GM12878 (cell line): ENCODE results near the gene CCDC137. TPM values are rescaled to one million over a fixed set of nuclear protein-coding genes. Genes with fewer than 3 reads are reported as not detected.

Source experiments
- ATAC-seq: fragments of 200-7000 bp; cut with Tn5 transposase; 3 replicates; pipeline ENCODE4 v1.9.1; 2020; ENCODE audit warnings: mild to moderate bottlenecking, moderate library complexity
- BruUV-seq: library from RNA; stranded (reverse); fragments of 400-500 nt; replicated peaks from 2 replicates; lab custom pipeline; 2021; lab: Mats Ljungman, UMichigan
- CTCF ChIA-PET: fragments of 300-600 bp; sonication (Branson Sonifier 250); formaldehyde crosslinking; extraction: SDS; loops from one replicate; lab custom pipeline; 2021; ENCODE audit warnings: inconsistent platforms; lab: Yijun Ruan, JAX
- POLR2A ChIA-PET: fragments of 350-600 bp; formaldehyde crosslinking; extraction: SDS; loops from one replicate; lab custom pipeline; 2021; ENCODE audit warnings: inconsistent platforms; lab: Charles Lee
- RAD21 ChIA-PET: fragments of 300-600 bp; sonication (Branson Sonifier 250); formaldehyde crosslinking; loops from one replicate; lab custom pipeline; 2023; ENCODE audit warnings: antibody characterized with exemption; ENCODE audit not compliant: unreplicated experiment; lab: Charles Lee
- SMC1A ChIA-PET: fragments of 300-600 bp; sonication (Branson Sonifier 250); formaldehyde crosslinking; loops from one replicate; lab custom pipeline; 2023; ENCODE audit not compliant: unreplicated experiment, uncharacterized antibody; lab: Charles Lee
- DNase-seq: peaks from one replicate; pipeline ENCODE4 v3.0.0-alpha.2; 2011; ENCODE audit warnings: low read depth, low spot score
- FAIRE-seq: peaks from 3 replicates; lab custom pipeline; 2011; peaks lifted over from hg19 to GRCh38; lab: Jason Lieb, UNC
- H2AFZ ChIP-seq: 2 replicates; pipeline ENCODE4 v1.6.0; 2011; ENCODE audit warnings: low read depth, low read length, control low read depth; ENCODE audit not compliant: control insufficient read depth
- H3K27ac ChIP-seq: 2 replicates; pipeline ENCODE4 v1.5.1; 2011; ENCODE audit warnings: control low read depth; ENCODE audit not compliant: control insufficient read depth, insufficient read depth
- H3K27me3 ChIP-seq, 2 experiments: replicated peaks in 1 of 2; 2 replicates each; pipeline versions ENCODE4 v1.6.0 to v1.6.1; 2011; ENCODE audit warnings: low read length in 1 of 2; ENCODE audit not compliant: control insufficient read depth in 2 of 2, insufficient read depth in 2 of 2
- H3K36me3 ChIP-seq, 2 experiments: 2 replicates each; pipeline ENCODE4 v1.5.1; 2011; ENCODE audit warnings: low read length in 1 of 2; ENCODE audit not compliant: control insufficient read depth in 2 of 2, insufficient read depth in 2 of 2
- H3K4me1 ChIP-seq: 2 replicates; pipeline ENCODE4 v1.6.1; 2011; ENCODE audit warnings: mild to moderate bottlenecking, low read length, moderate library complexity, mixed read lengths; ENCODE audit not compliant: control insufficient read depth, insufficient read depth
- H3K4me2 ChIP-seq: 2 replicates; pipeline ENCODE4 v1.6.0; 2011; ENCODE audit warnings: control low read depth; ENCODE audit not compliant: control insufficient read depth, insufficient read depth
- H3K4me3 ChIP-seq: fragments of 200-600 bp; sonication (generic); 2 replicates; pipeline ENCODE4 v1.5.1; 2016
- H3K79me2 ChIP-seq: 2 replicates; pipeline ENCODE4 v1.6.0; 2011; ENCODE audit warnings: low read length; ENCODE audit not compliant: control insufficient read depth, insufficient read depth
- H3K9ac ChIP-seq: 2 replicates; pipeline ENCODE4 v1.8.0; 2011; ENCODE audit warnings: low read length, control low read depth, mixed read lengths; ENCODE audit not compliant: control insufficient read depth, insufficient read depth
- H3K9me3 ChIP-seq: replicated peaks from 3 replicates; pipeline ENCODE4 v1.5.1; 2011; ENCODE audit warnings: mild to moderate bottlenecking, low read length; ENCODE audit not compliant: control insufficient read depth, insufficient read depth
- H4K20me1 ChIP-seq: 2 replicates; pipeline ENCODE4 v1.6.0; 2011; ENCODE audit not compliant: control insufficient read depth, insufficient read depth
- BACH1 ChIP-seq: fragments of 450-650 bp; IDR thresholded peaks from 2 replicates; pipeline ENCODE4 v1.6.1; 2017; ENCODE audit warnings: mild to moderate bottlenecking, borderline replicate concordance
- CTCF ChIP-seq, 3 experiments: IDR thresholded peaks in 2 of 3; conservative IDR thresholded peaks in 1 of 3; 2 replicates each; pipeline ENCODE4 v1.5.1; 2011; ENCODE audit warnings: low read depth in 3 of 3, low read length in 3 of 3, mild to moderate bottlenecking in 3 of 3, control low read depth in 2 of 3, moderate library complexity in 2 of 3, inconsistent platforms in 1 of 3, mixed read lengths in 1 of 3; ENCODE audit not compliant: control insufficient read depth in 2 of 3, insufficient read depth in 1 of 3; ENCODE audit errors: extremely low read depth in 1 of 3
- IRF3 ChIP-seq: fragments of 450-650 bp; IDR thresholded peaks from 2 replicates; pipeline ENCODE4 v1.6.1; 2014; ENCODE audit warnings: mild to moderate bottlenecking
- LARP7 ChIP-seq: fragments of 450-650 bp; IDR thresholded peaks from 2 replicates; pipeline ENCODE4 v1.6.1; 2017; ENCODE audit warnings: mild to moderate bottlenecking
- NKRF ChIP-seq: fragments of 450-650 bp; conservative IDR thresholded peaks from 2 replicates; pipeline ENCODE4 v1.6.1; 2017; ENCODE audit warnings: mild to moderate bottlenecking, moderate library complexity
- ZNF622 ChIP-seq: fragments of 450-650 bp; IDR thresholded peaks from 2 replicates; pipeline ENCODE4 v1.6.1; 2017; ENCODE audit warnings: mild to moderate bottlenecking, inconsistent platforms
- WGBS: methylation state at CpG from one replicate; pipeline ENCODE4 v1.1.6; 2016; ENCODE audit warnings: low lambda C conversion rate; ENCODE audit not compliant: insufficient replicate concordance, insufficient coverage; ENCODE audit errors: missing lambda C conversion rate; 5-methylcytosine and 5-hydroxymethylcytosine counted together
- in situ Hi-C: fragments of 300-500 bp; cut with MboI; formaldehyde crosslinking; loops from 9 replicates; pipeline ENCODE4 v1.14.3; 2018; ENCODE audit warnings: mixed read lengths
- intact Hi-C: fragments of 100-400 bp; cut with micrococcal nuclease; formaldehyde crosslinking; loops from one replicate; pipeline ENCODE4 v1.14.2; 2022; ENCODE audit not compliant: unreplicated experiment
- polyA plus RNA-seq, 11 experiments: library from polyadenylated mRNA; depleted of rRNA in 4 of 11; unstranded in 6 of 11; stranded (reverse) in 5 of 11; fragments of >200 nt; fragmentation: Nextera tagmentation in 4 of 11; fragmentation: Illumina TruSeq in 1 of 11; extraction: Ambion mirVana in 4 of 11; extraction: Trizol in 1 of 11; gene quantifications; 1 replicate in 1 of 11; 2 replicates in 10 of 11; pipeline versions ENCODE4 v1.2.1 to v1.2.3, GENCODE V29; 2011 to 2016; ENCODE audit warnings: inconsistent platforms in 2 of 11, missing spikeins in 2 of 11, low read depth in 1 of 11
- total RNA-seq, 4 experiments: library from RNA; depleted of rRNA in 3 of 4; stranded (reverse); fragments of >200 nt in 3 of 4; fragmentation: Illumina TruSeq in 1 of 4; extraction: Trizol in 1 of 4; gene quantifications; 2 replicates each; pipeline versions ENCODE4 v1.2.1 to v1.2.3, GENCODE V29; 2013 to 2021
- TF ChIP-seq, protein P1 (sequence below): IDR thresholded peaks from 2 replicates; pipeline ENCODE4 v1.6.1; 2011; ENCODE audit warnings: low read depth, mild to moderate bottlenecking, low read length, moderate library complexity, borderline replicate concordance; ENCODE audit errors: extremely low read depth

Gene CCDC137
- total and polyA plus RNA-seq, 10 of the 15 experiments (the other 5 are each of a cell fraction or from before 2014, with no cell fraction given): 2.2 to 45.4 (median 22.1) TPM

DNA sequence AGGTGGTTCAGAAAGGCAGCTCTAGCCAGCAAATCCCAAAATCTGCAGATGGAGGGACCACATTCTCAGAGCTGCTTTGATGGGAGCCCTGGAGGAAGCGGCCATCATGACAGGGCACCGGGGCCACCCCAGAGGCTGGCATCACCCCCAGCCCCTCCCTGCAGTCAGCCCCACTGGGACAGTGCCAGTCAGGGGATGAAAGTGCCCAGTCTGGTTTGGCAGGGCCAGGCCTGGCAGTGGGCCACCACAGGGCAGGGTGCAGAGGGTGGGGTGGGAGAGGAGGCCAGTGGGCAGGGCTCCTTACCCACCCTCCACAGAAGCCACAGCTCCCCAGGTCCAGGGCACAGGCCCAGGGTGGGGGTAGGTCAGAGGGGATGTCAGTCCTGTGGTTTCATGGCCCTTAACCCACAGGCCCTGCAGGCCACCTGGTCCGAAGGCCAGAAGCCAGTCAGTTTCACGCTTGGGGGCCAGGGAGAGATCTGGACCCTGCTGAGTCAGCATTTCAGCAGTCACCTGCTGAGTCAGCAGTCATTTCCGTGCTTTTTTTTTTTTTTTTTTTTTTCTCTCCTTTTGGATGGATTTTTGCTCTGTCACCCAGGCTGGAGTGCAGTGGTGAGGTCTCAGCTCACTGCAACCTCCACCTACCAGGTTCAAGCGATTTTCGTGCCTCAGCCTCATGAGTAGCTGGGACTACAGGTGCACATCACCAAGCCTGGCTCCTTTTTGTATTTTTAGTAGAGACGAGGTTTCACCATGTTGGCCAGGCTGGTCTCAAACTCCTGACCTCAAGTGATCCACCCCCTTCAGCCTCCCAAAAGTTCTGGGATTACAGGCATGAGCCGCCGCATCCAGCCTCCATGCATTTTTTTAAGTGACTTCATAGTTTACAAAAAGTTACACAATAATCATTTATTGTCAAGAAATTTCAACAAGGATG lies 55.9 kb downstream of the CCDC137 start:
- no peak for ATAC-seq
- no peaks in the 10 kb centered on the region for H3K79me2 ChIP-seq
- no peak for FAIRE-seq
- in situ Hi-C loops: no loop called here
- TF ChIP-seq LARP7 (no peak), ZNF622 (no peak), BACH1 (peak; percentile 52; the same call in 1 of the 2 replicates), NKRF (no peak), IRF3 (no peak), CTCF (IDR thresholded peaks at IDR 0.05 in 2 of 3, conservative IDR thresholded peaks at IDR 0.05 in 1 of 3; ENCODE audit: control insufficient read depth in 2 of 3, extremely low read depth in 1 of 3, insufficient read depth in 1 of 3, low read depth in 3 of 3, low read length in 3 of 3) (no peak)
- TF ChIP-seq, protein P1, sequence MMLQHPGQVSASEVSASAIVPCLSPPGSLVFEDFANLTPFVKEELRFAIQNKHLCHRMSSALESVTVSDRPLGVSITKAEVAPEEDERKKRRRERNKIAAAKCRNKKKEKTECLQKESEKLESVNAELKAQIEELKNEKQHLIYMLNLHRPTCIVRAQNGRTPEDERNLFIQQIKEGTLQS: no peak
- TF ChIP-seq, all 136 proteins: peak for 1
- 53% methylated on average over 9 of the region's 10 CpGs for WGBS
- no TSS peak for BruUV-seq
- POLR2A ChIA-PET: interaction anchor here (0.6 to 1.2 kb wide), 2 partner anchors 13 to 16 kb away, joined by 3 to 7 read pairs; no protein-coding TSS in a partner anchor
- H3K4me1 ChIP-seq: no peaks in the 10 kb centered on the region; the same call in 1 of the 2 replicates
- H3K9me3 ChIP-seq: no peaks in the 10 kb centered on the region
- no peaks in the 10 kb centered on the region for H3K27me3 ChIP-seq
- intact Hi-C loops: no loop called here
- H4K20me1 ChIP-seq: no peaks in the 10 kb centered on the region
- no peak overlapping the region for H3K4me2 ChIP-seq
- peaks cover 0 to 2% of the 10 kb centered on the region in 2 experiments; a peak in 2 of 4 replicates for H3K36me3 ChIP-seq
- no peak overlapping the region for H3K9ac ChIP-seq
- DNase-seq: no peak
- H2AFZ ChIP-seq: no peak overlapping the region
- no peak overlapping the region for H3K4me3 ChIP-seq
- SMC1A ChIA-PET: interaction anchor here (1.6 kb wide), 1 partner anchor 13 kb away, joined by 4 read pairs; no protein-coding TSS in a partner anchor
- RAD21 ChIA-PET: no interaction called here
- H3K27ac ChIP-seq: no peak overlapping the region
- CTCF ChIA-PET: interaction anchor here (0.6 to 1.4 kb wide), 2 partner anchors 13 to 84 kb away, joined by 3 read pairs; no protein-coding TSS in a partner anchor
